ENCODE measurements around the gene NUFIP1. TPM values are rescaled to one million over a fixed set of nuclear protein-coding genes. Genes with fewer than 3 reads are reported as not detected.
"Not testable (repeated sequence)": the region's sequence is repeated elsewhere in the genome, so short reads cannot be mapped to it uniquely, and the experiment has no call there.

Gene NUFIP1
- total and polyA plus RNA-seq, 2 donors (not counting 1 experiment from before 2014, with no cell fraction given), result 3.5 to 5.3 TPM

- Histone ChIP-seq H3K9me3 (ENCODE audit: control insufficient read depth, insufficient read depth, low read depth, low read length) (no peaks in the 10 kb centered on the region), H3K36me3 (ENCODE audit: control insufficient read depth, insufficient read depth, low read length) (peaks cover 1% of the 10 kb centered on the region)
- no peak for TF ChIP-seq CTCF (conservative IDR thresholded peaks at IDR 0.05 in 1 of 2, IDR thresholded peaks at IDR 0.05 in 1 of 2; ENCODE audit: low read depth in 1 of 2, low read length in 2 of 2)
- TF ChIP-seq EZH2 (IDR thresholded peaks at IDR 0.05; ENCODE audit: low read length, missing control alignments), result no peak
These were observed 35.6 kb upstream of the NUFIP1 start for GRCh38 chr13:45024847-45025246.

DNA sequence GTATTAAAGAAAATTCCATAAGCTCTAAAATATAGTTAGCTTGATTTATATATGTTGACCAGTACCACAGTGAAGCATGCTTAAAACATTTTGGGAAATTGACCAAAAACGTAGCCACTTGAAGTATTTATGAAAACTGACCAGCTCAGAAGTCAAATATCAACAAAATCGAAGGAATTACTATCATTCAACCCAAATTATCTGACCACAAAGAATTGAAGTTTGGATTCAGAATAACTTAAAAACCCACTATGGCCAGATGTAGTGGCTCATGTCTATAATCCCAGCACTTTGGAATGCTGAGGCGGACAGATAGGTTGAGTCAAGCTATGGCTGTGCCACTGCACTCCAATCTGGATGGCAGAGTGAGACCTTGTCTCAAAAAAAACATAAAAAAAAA lies 32.0 kb upstream of the NUFIP1 start:
- no peak overlapping the region for H3K27ac ChIP-seq (ENCODE audit: insufficient read depth, low read length)
- no peaks in the 10 kb centered on the region for H4K20me1 ChIP-seq (ENCODE audit: control insufficient read depth, extremely low read depth, insufficient read depth, low read length)
- peak; percentile 65 to 88 for DNase-seq (ENCODE audit: low read depth in 2 of 2)

More at GRCh38 chr13:45024847-45025246, 35.6 kb upstream of the NUFIP1 start:
- Histone ChIP-seq H3K4me3 (replicated peaks in 1 of 4; ENCODE audit: control extremely low read depth in 1 of 4, insufficient read depth in 1 of 4, low read depth in 3 of 4, low read length in 4 of 4) (no peak overlapping the region), H3K27me3 (ENCODE audit: control insufficient read depth, insufficient read depth, low read length) (no peaks in the 10 kb centered on the region), H2AFZ (ENCODE audit: low read length) (no peak overlapping the region), H3K4me2 (ENCODE audit: extremely low read depth, insufficient read depth, low read length) (no peak overlapping the region), H3K79me2 (ENCODE audit: control insufficient read depth, insufficient read depth, low read length) (no peaks in the 10 kb centered on the region), H3K27ac (ENCODE audit: insufficient read depth, low read length) (no peak overlapping the region), H3K9ac (ENCODE audit: insufficient read depth, low read length) (no peak overlapping the region), H3K4me1 (ENCODE audit: control insufficient read depth, extremely low read depth, insufficient read depth, low read length) (no peaks in the 10 kb centered on the region), H4K20me1 (ENCODE audit: control insufficient read depth, extremely low read depth, insufficient read depth, low read length) (no peaks in the 10 kb centered on the region)
- DNase-seq (ENCODE audit: low read depth in 2 of 2), result no peak

DNA sequence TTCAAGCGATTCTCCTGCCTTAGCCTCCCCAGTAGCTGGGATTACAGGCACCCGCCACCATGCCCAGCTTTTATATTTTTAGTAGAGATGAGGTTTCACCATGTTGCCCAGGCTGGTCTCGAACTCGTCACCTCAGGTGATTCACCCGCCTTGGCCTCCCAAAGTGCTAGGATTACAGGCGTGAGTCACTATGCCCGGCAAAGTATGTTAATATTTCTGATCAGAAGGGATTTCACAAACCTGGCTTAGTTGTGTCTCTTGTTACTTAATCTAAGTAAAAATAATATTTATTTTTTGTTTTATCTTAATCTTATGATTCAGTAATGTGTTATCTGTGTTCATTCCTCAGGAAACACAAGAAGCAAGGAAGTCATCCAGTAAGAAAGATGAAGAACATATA lies 30.7 kb upstream of the NUFIP1 start:
- not testable (repeated sequence) for H2AFZ ChIP-seq (ENCODE audit: low read length); H3K36me3 ChIP-seq (ENCODE audit: control insufficient read depth, insufficient read depth, low read length); H3K4me2 ChIP-seq (ENCODE audit: extremely low read depth, insufficient read depth, low read length); H4K20me1 ChIP-seq (ENCODE audit: control insufficient read depth, extremely low read depth, insufficient read depth, low read length); H3K9me3 ChIP-seq (ENCODE audit: control insufficient read depth, insufficient read depth, low read depth, low read length); H3K4me1 ChIP-seq (ENCODE audit: control insufficient read depth, extremely low read depth, insufficient read depth, low read length); H3K4me3 ChIP-seq (replicated peaks in 1 of 4; ENCODE audit: control extremely low read depth in 1 of 4, insufficient read depth in 1 of 4, low read depth in 3 of 4, low read length in 4 of 4); H3K79me2 ChIP-seq (ENCODE audit: control insufficient read depth, insufficient read depth, low read length); H3K27me3 ChIP-seq (ENCODE audit: control insufficient read depth, insufficient read depth, low read length); H3K9ac ChIP-seq (ENCODE audit: insufficient read depth, low read length)
- DNase-seq (ENCODE audit: low read depth in 2 of 2), result peak; percentile 15 to 51
- peak overlapping the region; percentile 51 for H3K27ac ChIP-seq (ENCODE audit: insufficient read depth, low read length)

More for the DNA sequence above, 32.0 kb upstream of the NUFIP1 start:
- H3K9me3 ChIP-seq (ENCODE audit: control insufficient read depth, insufficient read depth, low read depth, low read length), result no peaks in the 10 kb centered on the region
- H3K4me3 ChIP-seq (replicated peaks in 1 of 4; ENCODE audit: control extremely low read depth in 1 of 4, insufficient read depth in 1 of 4, low read depth in 3 of 4, low read length in 4 of 4), result no peak overlapping the region
- no peaks in the 10 kb centered on the region for H3K79me2 ChIP-seq (ENCODE audit: control insufficient read depth, insufficient read depth, low read length)
- no peak overlapping the region for H3K4me2 ChIP-seq (ENCODE audit: extremely low read depth, insufficient read depth, low read length)
- no peak for TF ChIP-seq EZH2 (IDR thresholded peaks at IDR 0.05; ENCODE audit: low read length, missing control alignments)
- TF ChIP-seq CTCF (conservative IDR thresholded peaks at IDR 0.05 in 1 of 2, IDR thresholded peaks at IDR 0.05 in 1 of 2; ENCODE audit: low read depth in 1 of 2, low read length in 2 of 2), result no peak
- H2AFZ ChIP-seq (ENCODE audit: low read length), result no peak overlapping the region
- H3K4me1 ChIP-seq (ENCODE audit: control insufficient read depth, extremely low read depth, insufficient read depth, low read length), result no peaks in the 10 kb centered on the region
- no peak overlapping the region for H3K9ac ChIP-seq (ENCODE audit: insufficient read depth, low read length)
- no peaks in the 10 kb centered on the region for H3K36me3 ChIP-seq (ENCODE audit: control insufficient read depth, insufficient read depth, low read length)
- no peaks in the 10 kb centered on the region for H3K27me3 ChIP-seq (ENCODE audit: control insufficient read depth, insufficient read depth, low read length)

Data from fibroblast of lung (primary cell).